Nephron progenitor cell (in vitro differentiated cells): ENCODE measurements around the gene AGTRAP.

ENCODE experiments used
- DNase-seq: peaks from one replicate; pipeline ENCODE4 v3.0.0; 2021
- H3K27ac Mint-ChIP-seq: 2 replicates; pipeline ENCODE4 v1.8.0; 2021; ENCODE audit warnings: mild to moderate bottlenecking, moderate library complexity, mixed read lengths
- H3K27me3 Mint-ChIP-seq: 2 replicates; pipeline ENCODE4 v1.8.0; 2021; ENCODE audit warnings: mild to moderate bottlenecking, low read depth, mixed read lengths; ENCODE audit not compliant: poor library complexity
- H3K36me3 Mint-ChIP-seq: 2 replicates; pipeline ENCODE4 v1.8.0; 2021; ENCODE audit warnings: low read depth, mixed read lengths
- H3K4me1 Mint-ChIP-seq: 2 replicates; pipeline ENCODE4 v1.8.0; 2021; ENCODE audit warnings: mixed read lengths
- H3K4me3 Mint-ChIP-seq: 2 replicates; pipeline ENCODE4 v1.8.0; 2021; ENCODE audit warnings: mild to moderate bottlenecking, moderate library complexity, mixed read lengths
- H3K9me3 Mint-ChIP-seq: 2 replicates; pipeline ENCODE4 v1.8.0; 2021; ENCODE audit warnings: mild to moderate bottlenecking, moderate library complexity, mixed read lengths
- CTCF ChIP-seq: fragments of 200-600 bp; sonication (generic); IDR thresholded peaks from 2 replicates; pipeline ENCODE4 v1.5.0; 2021; ENCODE audit warnings: antibody characterized with exemption

AGTRAP gene

GRCh38 chr1:11784993-11785769 is 49.2 kb downstream of the AGTRAP start:
- DNase-seq = peak; percentile 78
- no peaks in the 10 kb centered on the region for H3K27me3 Mint-ChIP-seq
- H3K27ac Mint-ChIP-seq = no peak overlapping the region
- no peak overlapping the region for H3K4me3 Mint-ChIP-seq
- H3K36me3 Mint-ChIP-seq = peaks cover under 1% of the 10 kb centered on the region
- peak; percentile 72 for TF ChIP-seq CTCF
- no peaks in the 10 kb centered on the region for H3K9me3 Mint-ChIP-seq
- peaks cover 69% of the 10 kb centered on the region for H3K4me1 Mint-ChIP-seq

GRCh38 chr1:11786168-11786567 is 50.2 kb downstream of the AGTRAP start:
- no peak for DNase-seq
- Mint-ChIP-seq H3K4me1 (peaks cover 71% of the 10 kb centered on the region), H3K27me3 (no peaks in the 10 kb centered on the region), H3K36me3 (peaks cover 8% of the 10 kb centered on the region), H3K4me3 (no peak overlapping the region), H3K27ac (no peak overlapping the region), H3K9me3 (no peaks in the 10 kb centered on the region)
- TF ChIP-seq CTCF = no peak

GRCh38 chr1:11787251-11787803 is 51.4 kb downstream of the AGTRAP start:
- no peaks in the 10 kb centered on the region for H3K9me3 Mint-ChIP-seq
- H3K4me1 Mint-ChIP-seq = peaks cover 78% of the 10 kb centered on the region
- H3K36me3 Mint-ChIP-seq = peaks cover 19% of the 10 kb centered on the region
- no peak for TF ChIP-seq CTCF
- H3K4me3 Mint-ChIP-seq = no peak overlapping the region
- H3K27ac Mint-ChIP-seq = no peak overlapping the region
- no peak for DNase-seq
- H3K27me3 Mint-ChIP-seq = no peaks in the 10 kb centered on the region

- H3K9me3 Mint-ChIP-seq = no peaks in the 10 kb centered on the region
- no peaks in the 10 kb centered on the region for H3K27me3 Mint-ChIP-seq
- peaks cover 76% of the 10 kb centered on the region for H3K4me1 Mint-ChIP-seq
- TF ChIP-seq CTCF = no peak
- H3K4me3 Mint-ChIP-seq = no peak overlapping the region
- peaks cover 25% of the 10 kb centered on the region for H3K36me3 Mint-ChIP-seq
- no peak for DNase-seq
- H3K27ac Mint-ChIP-seq = no peak overlapping the region
Measured at GRCh38 chr1:11787804-11788436, 52.0 kb downstream of the AGTRAP start.

- H3K27me3 Mint-ChIP-seq = no peaks in the 10 kb centered on the region
- no peak overlapping the region for H3K27ac Mint-ChIP-seq
- no peak for TF ChIP-seq CTCF
- no peak overlapping the region for H3K4me3 Mint-ChIP-seq
- no peak for DNase-seq
- peaks cover 71% of the 10 kb centered on the region for H3K4me1 Mint-ChIP-seq
- H3K36me3 Mint-ChIP-seq = peaks cover 25% of the 10 kb centered on the region
- H3K9me3 Mint-ChIP-seq = no peaks in the 10 kb centered on the region
Measured at GRCh38 chr1:11788549-11789053, 52.7 kb downstream of the AGTRAP start.
